Body of pancreas (tissue), 4 donors: ENCODE data around the gene CHORDC1. TPM values are rescaled to one million over a fixed set of nuclear protein-coding genes. Genes with fewer than 3 reads are reported as not detected.

Experiments
- ATAC-seq: fragments of 150-250 bp; one replicate; pipeline ENCODE4 v1.9.1; 2016
- DNase-seq, 4 donors: peaks; one replicate each; pipeline ENCODE4 v3.0.0-alpha.2; 2019
- H3K27ac ChIP-seq, 4 donors: fragments of 200-600 bp; sonication (generic); 1 replicate in 3 of 4; 2 replicates in 1 of 4; pipeline versions ENCODE4 v1.5.1 to v1.6.1; 2016 to 2019; ENCODE audit warnings: mild to moderate bottlenecking in 1 of 4, mixed read lengths in 1 of 4, moderate library complexity in 1 of 4
- H3K27me3 ChIP-seq, 2 donors: fragments of 200-600 bp; sonication (generic); one replicate each; pipeline ENCODE4 v1.6.0; 2016; ENCODE audit warnings: mild to moderate bottlenecking in 1 of 2
- H3K36me3 ChIP-seq, 2 donors: fragments of 200-600 bp; sonication (generic); replicated peaks in 1 of 2; 2 replicates each; pipeline ENCODE4 v1.5.1; 2016; ENCODE audit warnings: low read depth in 2 of 2; ENCODE audit not compliant: insufficient read depth in 1 of 2
- H3K4me1 ChIP-seq: fragments of 200-600 bp; sonication (generic); one replicate; pipeline ENCODE4 v1.6.0; 2016
- H3K4me3 ChIP-seq, 2 donors: fragments of 200-600 bp; sonication (generic); 1 replicate in 1 of 2; 2 replicates in 1 of 2; pipeline ENCODE4 v1.5.1; 2016 to 2019
- H3K9me3 ChIP-seq, 3 donors: fragments of 200-600 bp; sonication (generic); 1 replicate in 2 of 3; 2 replicates in 1 of 3; pipeline ENCODE4 v1.5.1; 2016
- POLR2A ChIP-seq, 3 donors: fragments of 450-650 bp; IDR thresholded peaks; one replicate each; pipeline ENCODE4 v1.6.1; 2016; ENCODE audit warnings: antibody characterized with exemption in 3 of 3, mild to moderate bottlenecking in 2 of 3
- WGBS, 2 donors: methylation state at CpG; one replicate each; pipeline ENCODE4 v1.1.5; 2017; 5-methylcytosine and 5-hydroxymethylcytosine counted together
- intact Hi-C: fragments of 100-400 bp; cut with DNase I; formaldehyde crosslinking; loops from one replicate; pipeline ENCODE4 v1.15.1; 2023
- total RNA-seq, 2 donors: library from RNA; depleted of rRNA; stranded (reverse); fragments of >200 nt; gene quantifications; one replicate each; pipeline ENCODE4 v1.1.0, GENCODE V29; 2016
- TF ChIP-seq, protein P1 (sequence below), 7 experiments: fragments of 450-650 bp in 4 of 7; fragments of 200-600 bp in 3 of 7; sonication (generic) in 3 of 7; IDR thresholded peaks; one replicate each; pipeline ENCODE4 v1.5.1; 2016 to 2019; ENCODE audit warnings: antibody characterized with exemption in 7 of 7

Gene CHORDC1
- total RNA-seq, 2 donors from 2014 or later: 27.8 to 41.5 TPM

DNA sequence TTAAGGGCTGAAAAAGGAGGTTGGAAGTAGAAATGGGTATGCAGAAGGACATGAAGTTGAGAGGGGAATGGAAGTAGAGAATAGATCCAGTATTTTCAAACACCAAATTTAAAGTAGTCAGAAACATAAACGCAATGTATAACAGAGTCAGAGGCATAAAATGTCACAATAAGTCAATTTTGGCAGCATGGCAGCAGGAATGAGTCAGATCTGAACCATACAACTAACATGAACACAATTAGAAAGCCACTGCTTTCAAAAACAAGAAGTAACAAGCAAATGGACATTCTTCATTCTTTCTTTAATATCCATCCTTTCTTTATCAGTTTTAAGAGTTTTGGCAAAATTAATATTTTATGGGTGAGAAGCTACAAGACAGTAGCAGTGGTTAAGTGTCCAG is 2.5 kb downstream of the CHORDC1 start:
- WGBS, 2 donors: 81 to 95% methylated on average over 1 of the region's 1 CpG
- TF ChIP-seq, protein P1, sequence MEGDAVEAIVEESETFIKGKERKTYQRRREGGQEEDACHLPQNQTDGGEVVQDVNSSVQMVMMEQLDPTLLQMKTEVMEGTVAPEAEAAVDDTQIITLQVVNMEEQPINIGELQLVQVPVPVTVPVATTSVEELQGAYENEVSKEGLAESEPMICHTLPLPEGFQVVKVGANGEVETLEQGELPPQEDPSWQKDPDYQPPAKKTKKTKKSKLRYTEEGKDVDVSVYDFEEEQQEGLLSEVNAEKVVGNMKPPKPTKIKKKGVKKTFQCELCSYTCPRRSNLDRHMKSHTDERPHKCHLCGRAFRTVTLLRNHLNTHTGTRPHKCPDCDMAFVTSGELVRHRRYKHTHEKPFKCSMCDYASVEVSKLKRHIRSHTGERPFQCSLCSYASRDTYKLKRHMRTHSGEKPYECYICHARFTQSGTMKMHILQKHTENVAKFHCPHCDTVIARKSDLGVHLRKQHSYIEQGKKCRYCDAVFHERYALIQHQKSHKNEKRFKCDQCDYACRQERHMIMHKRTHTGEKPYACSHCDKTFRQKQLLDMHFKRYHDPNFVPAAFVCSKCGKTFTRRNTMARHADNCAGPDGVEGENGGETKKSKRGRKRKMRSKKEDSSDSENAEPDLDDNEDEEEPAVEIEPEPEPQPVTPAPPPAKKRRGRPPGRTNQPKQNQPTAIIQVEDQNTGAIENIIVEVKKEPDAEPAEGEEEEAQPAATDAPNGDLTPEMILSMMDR (IDR thresholded peaks at IDR 0.05): no peak
- no peak for TF ChIP-seq POLR2A (IDR thresholded peaks at IDR 0.05)
- peaks cover 29% of the 10 kb centered on the region for H3K4me1 ChIP-seq
- no peak overlapping the region for H3K27ac ChIP-seq
- ATAC-seq (no peak), DNase-seq (no peak)
- no peaks in the 10 kb centered on the region for H3K9me3 ChIP-seq
- H3K36me3 ChIP-seq: no peaks in the 10 kb centered on the region
- intact Hi-C loops: no loop called here
- no peak overlapping the region for H3K4me3 ChIP-seq
- H3K27me3 ChIP-seq: no peaks in the 10 kb centered on the region

DNA sequence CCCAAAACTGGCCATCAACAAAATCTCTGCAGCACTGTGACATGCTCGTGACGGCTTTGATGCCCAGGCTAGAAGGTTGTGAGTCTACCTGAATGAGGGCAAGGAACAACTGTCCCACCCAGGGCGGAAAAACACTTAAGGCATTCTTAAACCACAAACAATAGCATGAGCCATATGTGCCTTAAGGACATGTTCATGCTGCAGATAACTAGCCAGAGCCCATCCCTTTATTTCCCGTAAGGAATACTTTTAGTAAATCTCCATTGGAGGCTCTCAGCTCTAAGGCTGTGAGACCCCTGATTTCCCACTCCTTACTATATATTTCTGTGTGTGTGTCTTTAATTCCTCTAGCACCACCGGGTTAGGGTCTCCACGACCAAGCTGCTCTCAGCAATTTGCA is 3.4 kb downstream of the CHORDC1 start:
- H3K9me3 ChIP-seq: no peaks in the 10 kb centered on the region
- H3K36me3 ChIP-seq: no peaks in the 10 kb centered on the region
- H3K27me3 ChIP-seq: no peaks in the 10 kb centered on the region
- intact Hi-C loops: no loop called here
- H3K4me1 ChIP-seq: peaks cover 29% of the 10 kb centered on the region
- no peak for ATAC-seq
- WGBS, 2 donors: 98 to 99% methylated on average over 6 of the region's 6 CpGs
- no peak for TF ChIP-seq POLR2A (IDR thresholded peaks at IDR 0.05)
- TF ChIP-seq, protein P1 (IDR thresholded peaks at IDR 0.05): no peak
- no peak overlapping the region for H3K27ac ChIP-seq
- no peak overlapping the region for H3K4me3 ChIP-seq
- no peak for DNase-seq

DNA sequence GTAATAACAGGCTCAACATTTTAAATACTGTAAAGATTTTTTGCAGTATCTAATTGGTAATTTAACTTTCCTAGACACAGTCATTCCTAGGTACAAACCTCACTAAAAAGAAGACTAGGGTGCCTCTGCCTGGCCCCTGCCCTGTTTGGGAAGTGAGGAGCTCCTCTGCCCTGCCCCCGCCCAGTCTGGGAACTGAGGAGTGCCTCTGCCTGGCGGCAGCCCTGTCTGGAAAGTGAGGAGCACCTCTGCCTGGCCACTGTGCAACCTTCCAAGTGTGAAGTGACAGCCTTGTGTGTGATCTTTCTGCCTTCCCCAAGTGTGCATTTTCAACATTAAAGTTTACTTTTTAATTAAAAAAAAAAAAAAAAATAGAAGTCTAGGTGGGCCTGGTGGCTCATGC is 4.2 kb downstream of the CHORDC1 start:
- Histone ChIP-seq H3K36me3 (peaks cover 0 to 2% of the 10 kb centered on the region in 2 donors), H3K27me3 (no peaks in the 10 kb centered on the region), H3K27ac (no peak overlapping the region), H3K4me3 (no peak overlapping the region), H3K9me3 (no peaks in the 10 kb centered on the region), H3K4me1 (peaks cover 22% of the 10 kb centered on the region)
- TF ChIP-seq, protein P1 (IDR thresholded peaks at IDR 0.05): no peak
- TF ChIP-seq POLR2A (IDR thresholded peaks at IDR 0.05): no peak
- no peak for ATAC-seq
- WGBS, 2 donors: 73 to 86% methylated on average over 2 of the region's 2 CpGs
- DNase-seq: no peak
- intact Hi-C loops: no loop called here

DNA sequence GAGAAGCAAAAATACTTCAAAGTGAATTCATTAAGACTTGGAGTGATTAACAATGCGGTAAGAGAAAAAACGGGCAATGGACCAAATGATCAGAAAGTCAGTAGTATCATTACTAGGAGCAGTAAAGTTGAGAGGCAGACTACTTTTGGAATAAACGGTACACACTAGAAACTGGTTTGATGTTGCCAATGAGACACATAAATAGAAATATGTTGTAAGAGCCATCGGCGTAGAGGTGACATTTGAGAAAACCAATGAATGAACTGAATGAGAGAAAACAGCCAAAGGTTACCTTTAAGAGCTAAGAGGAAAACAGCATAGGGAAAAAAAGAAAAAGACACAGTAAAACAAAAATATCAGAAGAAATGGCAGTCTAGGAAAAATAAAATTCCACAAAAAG is 6.2 kb downstream of the CHORDC1 start:
- TF ChIP-seq POLR2A (IDR thresholded peaks at IDR 0.05): no peak
- TF ChIP-seq, protein P1 (IDR thresholded peaks at IDR 0.05): no peak
- no peak for ATAC-seq
- 88 to 94% methylated on average over 5 of the region's 5 CpGs for whole genome bisulfite sequencing, 2 donors
- no peak for DNase-seq
- Histone ChIP-seq H3K4me3 (no peak overlapping the region), H3K27me3 (no peaks in the 10 kb centered on the region), H3K27ac (no peak overlapping the region), H3K36me3 (peaks cover 0 to 5% of the 10 kb centered on the region in 2 donors), H3K4me1 (peaks cover 16% of the 10 kb centered on the region), H3K9me3 (no peaks in the 10 kb centered on the region)
- intact Hi-C loops: no loop called here

DNA sequence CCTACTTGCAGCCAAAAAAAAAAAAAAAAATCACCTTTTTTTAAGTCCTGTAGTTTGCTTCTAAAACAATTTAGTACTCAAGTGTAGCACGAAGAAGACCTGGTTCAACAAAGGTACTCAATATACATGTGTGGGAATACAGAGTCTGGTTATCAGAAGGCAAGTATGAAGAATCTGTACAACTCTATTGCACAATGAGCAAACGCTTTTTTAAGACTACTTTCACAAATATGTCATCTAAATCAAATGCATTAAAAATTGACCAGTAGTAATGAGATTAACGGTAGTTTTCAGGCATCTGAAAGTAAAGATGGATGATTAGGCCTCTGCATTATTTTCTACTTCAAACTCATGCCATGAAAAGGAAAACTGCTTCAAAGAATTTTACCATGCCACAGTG is 9.5 kb downstream of the CHORDC1 start:
- DNase-seq (no peak), ATAC-seq (no peak)
- H3K4me3 ChIP-seq: no peak overlapping the region
- TF ChIP-seq, protein P1 (IDR thresholded peaks at IDR 0.05): no peak
- TF ChIP-seq POLR2A (IDR thresholded peaks at IDR 0.05): no peak
- intact Hi-C loops: no loop called here
- H3K9me3 ChIP-seq: no peaks in the 10 kb centered on the region
- no peak overlapping the region for H3K27ac ChIP-seq
- WGBS, 2 donors: 30 to 36% methylated on average over 3 of the region's 3 CpGs
- H3K36me3 ChIP-seq: peaks cover 0 to 14% of the 10 kb centered on the region in 2 donors
- no peaks in the 10 kb centered on the region for H3K27me3 ChIP-seq
- no peaks in the 10 kb centered on the region for H3K4me1 ChIP-seq
